DMS53 treated with DMSO at 0.1 percent for 48 hours (cell line): ENCODE data around the gene SGSM2.

ENCODE experiments used
- DNase-seq: peaks from one replicate; lab custom pipeline; 2025; ENCODE audit not compliant: unreplicated experiment; lab: John Stamatoyannopoulos, UW

SGSM2 gene

DNA sequence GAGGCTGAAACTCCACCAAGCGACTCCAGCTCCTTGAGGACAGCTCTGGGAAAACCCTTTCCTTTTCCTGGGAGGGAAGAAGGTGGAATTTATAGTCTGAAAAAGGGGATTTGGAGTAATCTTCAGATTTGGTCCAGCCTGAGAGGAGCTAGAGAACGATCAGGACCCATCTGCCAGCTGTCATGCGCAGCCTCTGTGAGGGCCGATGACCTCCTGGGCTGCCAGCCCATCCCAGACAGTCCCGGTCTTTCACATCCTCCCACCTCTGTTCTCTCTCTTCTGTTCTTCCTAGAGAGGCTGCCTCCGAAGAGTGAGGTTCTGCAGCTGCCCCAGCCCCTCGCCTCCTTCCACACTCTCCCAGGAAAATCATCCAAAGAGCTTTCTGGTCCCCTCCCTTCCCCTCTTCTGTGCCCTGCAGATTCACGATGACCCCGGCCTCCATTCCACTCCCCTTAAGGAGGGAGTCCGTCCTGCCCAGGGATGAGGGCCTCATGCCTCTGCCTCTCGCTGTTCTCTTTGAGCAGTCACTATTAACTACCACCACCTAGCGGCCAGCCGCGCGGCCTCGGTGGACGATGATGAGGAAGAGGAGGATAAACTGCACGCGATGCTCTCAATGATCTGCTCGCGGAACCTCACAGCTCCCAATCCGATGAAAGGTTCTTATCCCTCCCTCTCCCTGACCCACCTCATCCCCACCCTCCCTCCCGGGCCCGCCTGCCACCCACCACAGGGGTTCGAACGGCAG is 29.6 kb downstream of the SGSM2 start:
- no peak for DNase-seq

DNA sequence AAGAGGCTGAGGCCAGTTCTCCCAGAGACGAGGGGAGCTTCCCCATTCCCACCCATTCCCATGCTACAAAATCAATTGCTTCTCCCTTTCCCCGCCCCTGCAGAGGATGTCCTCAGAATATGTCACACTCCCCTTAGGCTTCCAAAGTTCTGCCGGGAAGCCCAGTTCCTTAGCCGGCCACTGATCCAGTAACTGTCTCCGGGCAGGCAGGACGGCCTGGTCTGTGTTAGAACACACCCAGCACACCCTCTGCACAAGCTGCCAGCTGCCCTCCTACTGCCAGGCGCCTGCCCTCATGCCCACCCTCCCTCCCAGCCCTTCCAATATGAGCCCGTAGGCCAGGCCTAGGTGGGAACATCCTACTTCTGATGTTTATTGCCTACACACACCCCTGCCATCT is 31.1 kb downstream of the SGSM2 start:
- DNase-seq = no peak

DNA sequence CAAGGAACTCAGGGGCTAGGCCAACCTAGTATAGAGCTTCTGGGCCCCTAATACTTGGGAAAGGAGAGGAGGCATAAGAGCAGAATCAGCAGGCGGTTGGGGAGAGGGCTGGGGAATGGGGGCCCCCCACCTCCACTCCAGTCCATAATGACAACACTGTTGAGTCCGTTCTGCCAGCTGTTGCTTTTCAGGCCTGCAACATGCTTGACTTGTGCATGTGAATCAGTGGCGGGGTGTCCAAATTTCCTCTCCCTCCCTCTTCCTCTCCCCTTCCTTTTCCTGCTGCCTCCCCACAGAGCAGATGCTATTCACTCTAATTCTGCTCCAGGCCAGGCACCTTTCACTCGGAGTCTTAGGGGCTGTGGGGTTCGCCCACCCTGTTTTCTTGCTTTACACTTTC is 31.7 kb downstream of the SGSM2 start:
- no peak for DNase-seq

DNA sequence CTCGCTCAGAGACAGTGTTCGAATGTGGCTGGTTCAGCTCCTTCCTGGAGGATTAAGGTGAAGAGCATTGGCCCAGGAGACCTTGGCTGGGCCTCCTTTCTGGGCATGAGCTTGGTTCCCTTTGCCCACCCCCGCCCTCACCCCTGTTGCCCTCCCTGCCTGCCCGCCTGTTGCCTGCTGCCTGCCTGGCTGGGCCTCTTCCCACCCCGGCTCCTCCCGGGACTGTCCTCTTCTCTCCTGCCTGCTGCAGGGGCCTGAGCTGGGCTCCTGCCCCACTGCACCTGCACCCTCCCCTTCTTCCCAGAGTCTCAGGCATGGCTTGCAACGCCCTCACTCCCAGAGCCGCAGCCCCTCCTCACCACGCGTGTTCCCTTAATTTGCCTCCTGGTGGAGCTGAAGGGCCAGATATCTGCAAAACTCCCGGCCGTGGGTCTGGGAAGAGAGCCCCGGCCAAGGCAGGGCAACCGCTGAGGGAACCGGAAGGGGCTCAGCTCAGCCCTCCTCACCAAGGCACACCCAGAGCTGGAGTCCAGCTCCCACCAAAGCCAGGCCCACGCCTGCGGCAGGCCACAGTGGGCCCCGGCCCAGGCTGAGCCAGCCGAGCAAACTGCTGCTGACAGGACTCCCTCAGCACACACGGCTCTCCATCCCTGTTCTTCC is 32.4 kb downstream of the SGSM2 start:
- DNase-seq = no peak

DNA sequence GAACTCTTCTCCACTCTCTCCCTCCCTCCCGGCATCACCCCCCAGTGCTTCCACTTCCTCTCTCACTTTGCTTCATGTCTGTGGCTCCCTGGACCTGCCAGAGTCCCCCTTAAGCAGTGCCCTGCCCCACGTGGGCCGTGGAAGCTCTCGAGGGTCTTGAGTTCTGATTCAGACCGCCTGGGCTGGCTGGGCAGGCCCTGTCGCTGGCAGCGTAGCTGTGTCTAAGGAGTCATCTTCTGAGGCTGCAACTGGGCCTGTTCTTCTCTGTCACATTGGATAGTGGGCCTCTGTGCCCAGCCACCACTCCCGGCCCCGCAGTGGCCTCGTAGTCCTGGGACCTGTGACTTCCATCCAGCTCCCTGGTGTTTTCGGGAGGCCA is 32.9 kb downstream of the SGSM2 start:
- no peak for DNase-seq

GRCh38 chr17:2371183-2372130 is 34.2 kb downstream of the SGSM2 start:
- DNase-seq = no peak

DNA sequence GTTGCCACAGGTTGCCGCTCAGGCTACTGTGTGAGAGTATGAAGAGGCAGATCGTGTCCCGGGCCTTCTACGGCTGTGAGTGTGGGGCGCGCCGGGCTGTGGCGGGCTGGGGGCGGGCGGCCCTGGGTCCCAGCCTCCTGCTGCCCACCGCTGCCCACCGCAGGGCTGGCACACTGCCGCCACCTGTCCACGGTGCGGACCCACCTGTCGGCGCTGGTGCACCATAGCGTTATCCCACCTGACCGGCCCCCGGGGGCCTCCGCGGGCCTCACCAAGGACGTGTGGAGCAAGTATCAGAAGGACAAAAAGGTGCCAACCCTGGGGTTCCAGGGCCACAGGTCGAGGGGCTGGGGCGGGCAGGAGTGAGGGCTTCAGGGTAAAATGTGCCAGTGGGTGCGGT is 34.9 kb downstream of the SGSM2 start:
- no peak for DNase-seq

DNA sequence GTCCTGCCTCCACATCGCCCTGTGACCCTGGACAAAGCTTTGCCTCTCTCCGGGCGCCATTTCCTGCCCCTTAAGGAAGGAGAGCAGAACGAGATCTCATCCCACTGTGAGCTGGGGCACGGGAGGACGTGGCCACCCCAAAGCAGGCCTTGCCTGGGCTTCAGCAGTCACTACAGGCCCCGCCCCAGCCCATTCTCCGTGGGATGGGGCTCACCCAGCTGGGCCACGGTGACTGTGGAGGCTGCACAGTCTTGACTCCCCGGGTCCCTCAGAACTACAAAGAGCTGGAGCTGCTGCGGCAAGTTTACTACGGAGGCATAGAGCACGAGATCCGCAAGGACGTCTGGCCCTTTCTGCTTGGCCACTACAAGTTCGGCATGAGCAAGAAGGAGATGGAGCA is 35.4 kb downstream of the SGSM2 start:
- no peak for DNase-seq

DNA sequence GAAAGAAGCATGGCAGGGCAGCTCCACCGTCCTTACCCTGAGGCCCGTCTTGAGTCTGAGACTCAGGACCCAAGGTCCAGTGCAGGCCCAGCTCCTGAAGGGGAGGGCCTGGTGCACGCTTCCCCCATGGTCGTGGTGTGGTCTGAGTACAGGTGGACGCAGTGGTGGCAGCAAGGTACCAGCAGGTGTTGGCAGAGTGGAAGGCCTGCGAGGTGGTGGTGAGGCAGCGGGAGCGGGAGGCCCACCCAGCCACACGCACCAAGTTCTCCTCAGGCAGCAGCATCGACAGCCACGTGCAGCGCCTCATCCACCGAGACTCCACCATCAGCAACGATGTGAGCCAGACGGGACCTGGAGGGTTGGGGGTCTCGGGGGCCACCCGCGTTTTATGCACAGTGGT is 35.9 kb downstream of the SGSM2 start:
- DNase-seq = no peak

GRCh38 chr17:2374549-2375285 is 37.4 kb downstream of the SGSM2 start:
- DNase-seq = no peak

DNA sequence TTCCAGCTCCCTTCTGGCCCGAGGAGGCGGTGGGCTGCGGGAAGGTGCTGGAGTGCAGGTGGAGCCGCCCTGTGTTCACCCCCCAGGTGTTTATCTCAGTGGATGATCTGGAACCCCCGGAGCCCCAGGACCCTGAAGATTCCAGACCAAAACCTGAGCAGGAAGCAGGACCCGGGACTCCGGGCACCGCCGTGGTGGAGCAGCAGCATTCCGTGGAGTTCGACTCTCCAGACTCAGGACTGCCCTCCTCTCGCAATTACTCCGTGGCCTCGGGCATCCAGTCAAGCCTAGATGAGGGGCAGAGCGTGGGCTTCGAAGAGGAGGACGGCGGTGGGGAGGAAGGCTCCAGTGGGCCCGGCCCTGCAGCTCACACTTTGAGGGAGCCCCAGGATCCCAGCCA is 38.1 kb downstream of the SGSM2 start:
- DNase-seq = no peak

DNA sequence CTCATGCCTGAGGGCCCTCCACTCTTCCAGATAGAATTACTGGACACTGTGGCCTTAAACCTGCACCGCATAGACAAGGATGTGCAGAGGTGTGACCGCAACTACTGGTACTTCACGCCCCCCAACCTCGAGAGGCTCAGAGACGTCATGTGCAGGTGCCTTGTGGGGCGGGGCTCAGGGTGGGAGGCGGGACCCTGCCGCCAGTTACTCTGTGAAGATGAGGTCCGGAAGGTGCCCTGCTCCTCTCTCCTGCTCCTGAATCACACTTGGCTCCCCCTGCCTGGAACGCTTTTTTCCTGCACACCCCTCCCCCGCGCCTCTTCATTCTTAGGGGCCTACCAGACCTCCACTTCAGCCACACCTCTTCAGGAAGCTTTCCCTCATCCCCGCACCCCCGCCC is 38.8 kb downstream of the SGSM2 start:
- no peak for DNase-seq

DNA sequence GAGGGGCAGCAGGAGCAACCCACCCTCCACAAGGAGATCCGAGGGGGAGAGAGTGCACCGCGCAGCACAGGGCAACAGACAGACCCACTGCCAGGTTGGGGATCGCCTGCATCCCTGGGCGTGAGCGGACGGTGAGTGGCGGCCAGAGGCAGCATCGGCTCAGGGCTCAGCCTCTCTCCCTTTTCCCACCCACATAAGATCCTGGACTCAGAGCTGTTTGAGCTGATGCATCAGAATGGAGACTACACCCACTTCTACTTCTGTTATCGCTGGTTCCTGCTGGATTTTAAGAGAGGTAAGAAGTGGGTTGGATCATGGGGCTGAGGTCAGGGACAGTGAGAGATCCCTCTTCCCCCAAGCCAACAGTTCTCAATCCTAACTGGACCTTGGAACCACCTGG is 40.4 kb downstream of the SGSM2 start:
- DNase-seq = no peak

DNA sequence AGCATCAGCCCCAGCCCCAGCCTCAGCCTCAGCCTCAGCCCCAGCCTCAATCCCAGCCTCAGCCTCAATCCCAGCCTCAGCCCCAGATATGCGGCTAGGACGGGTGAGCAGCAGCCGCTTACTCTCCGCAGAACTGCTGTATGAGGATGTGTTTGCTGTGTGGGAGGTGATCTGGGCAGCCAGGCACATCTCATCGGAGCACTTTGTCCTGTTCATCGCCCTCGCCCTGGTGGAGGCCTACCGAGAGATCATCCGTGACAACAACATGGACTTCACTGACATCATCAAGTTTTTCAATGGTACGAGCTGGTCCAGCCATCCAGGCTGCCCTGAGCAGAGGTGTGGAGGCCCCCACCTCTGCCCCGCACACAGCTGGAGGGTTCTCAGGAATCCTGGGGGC is 41.6 kb downstream of the SGSM2 start:
- DNase-seq = no peak

- DNase-seq = no peak
These were observed 42.4 kb downstream of the SGSM2 start for GRCh38 chr17:2379489-2380225.

GRCh38 chr17:2380226-2380922 is 43.1 kb downstream of the SGSM2 start:
- no peak for DNase-seq

- no peak for DNase-seq
These were observed 43.8 kb downstream of the SGSM2 start for GRCh38 chr17:2380950-2381649.

DNA sequence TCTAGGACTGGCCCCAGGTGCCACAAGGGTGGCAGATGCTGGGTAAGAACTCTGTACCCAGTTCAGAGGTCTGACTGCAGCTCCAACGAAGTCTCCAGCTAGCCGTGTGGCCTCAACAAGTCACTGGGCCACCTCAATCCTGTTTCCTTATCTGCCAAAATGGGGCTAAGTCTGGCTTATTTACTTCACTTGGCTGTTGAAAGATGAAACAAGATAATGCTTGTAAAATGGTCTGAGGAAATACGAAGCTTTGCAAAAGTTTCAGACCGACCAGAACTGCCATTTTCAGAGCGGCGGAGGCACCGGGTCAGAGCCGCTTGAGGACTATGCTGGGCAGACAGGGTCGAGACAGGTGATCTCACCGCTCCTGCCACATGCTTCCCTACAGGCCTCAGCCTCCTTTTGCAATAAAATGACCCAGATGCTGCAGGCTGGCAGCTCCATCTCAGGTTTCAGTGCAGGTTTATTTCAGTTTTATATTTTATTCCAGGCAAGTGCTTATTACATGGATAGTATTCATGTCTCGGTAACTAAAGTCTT is 46.4 kb downstream of the SGSM2 start:
- no peak for DNase-seq
